OCI-LY3 (cell line): Measurements from ENCODE around the gene GRIK1.

Source experiments
- EZH2phosphoT487 ChIP-seq: fragments of 200-600 bp; shearing (Covaris generic); IDR thresholded peaks from 2 replicates; pipeline ENCODE4 v1.6.1; 2018; ENCODE audit warnings: antibody characterized with exemption, mixed run types, low read depth
- TF ChIP-seq, protein P1 (sequence below): fragments of 200-600, 300-600 bp; sonication (generic); IDR thresholded peaks from 2 replicates; pipeline ENCODE4 v1.5.1; 2014; ENCODE audit warnings: antibody characterized with exemption, low read length, low read depth

DNA sequence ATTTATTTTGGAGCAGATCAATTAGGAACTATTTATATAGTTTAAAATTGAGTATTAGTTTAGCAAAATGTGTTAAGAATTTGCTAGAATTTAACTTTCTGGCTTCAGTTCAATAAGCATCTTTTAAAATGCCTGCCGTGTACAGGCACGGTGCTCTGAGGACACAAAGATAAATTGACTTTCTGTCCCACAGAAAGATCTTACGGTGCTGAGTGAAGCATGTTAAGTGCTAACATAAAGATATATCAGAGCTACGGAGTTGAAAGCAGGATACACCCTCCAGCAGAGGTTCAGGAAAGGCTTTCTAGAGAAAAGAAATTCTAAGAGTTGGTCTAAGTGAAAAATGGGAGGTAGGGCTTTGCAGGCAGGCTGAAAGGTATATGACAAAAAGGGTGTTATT, 305.4 kb downstream of the GRIK1 start:
- TF ChIP-seq, protein P1, sequence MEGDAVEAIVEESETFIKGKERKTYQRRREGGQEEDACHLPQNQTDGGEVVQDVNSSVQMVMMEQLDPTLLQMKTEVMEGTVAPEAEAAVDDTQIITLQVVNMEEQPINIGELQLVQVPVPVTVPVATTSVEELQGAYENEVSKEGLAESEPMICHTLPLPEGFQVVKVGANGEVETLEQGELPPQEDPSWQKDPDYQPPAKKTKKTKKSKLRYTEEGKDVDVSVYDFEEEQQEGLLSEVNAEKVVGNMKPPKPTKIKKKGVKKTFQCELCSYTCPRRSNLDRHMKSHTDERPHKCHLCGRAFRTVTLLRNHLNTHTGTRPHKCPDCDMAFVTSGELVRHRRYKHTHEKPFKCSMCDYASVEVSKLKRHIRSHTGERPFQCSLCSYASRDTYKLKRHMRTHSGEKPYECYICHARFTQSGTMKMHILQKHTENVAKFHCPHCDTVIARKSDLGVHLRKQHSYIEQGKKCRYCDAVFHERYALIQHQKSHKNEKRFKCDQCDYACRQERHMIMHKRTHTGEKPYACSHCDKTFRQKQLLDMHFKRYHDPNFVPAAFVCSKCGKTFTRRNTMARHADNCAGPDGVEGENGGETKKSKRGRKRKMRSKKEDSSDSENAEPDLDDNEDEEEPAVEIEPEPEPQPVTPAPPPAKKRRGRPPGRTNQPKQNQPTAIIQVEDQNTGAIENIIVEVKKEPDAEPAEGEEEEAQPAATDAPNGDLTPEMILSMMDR, result no peak
- TF ChIP-seq EZH2phosphoT487, result no peak
